Gastroesophageal sphincter (tissue), 4 donors: ENCODE data around the gene ZNF408. TPM values are rescaled to one million over a fixed set of nuclear protein-coding genes. Genes with fewer than 3 reads are reported as not detected.

Experiments
- ATAC-seq: fragments of 150-250 bp; one replicate; pipeline ENCODE4 v1.9.1; 2016; ENCODE audit warnings: mild to moderate bottlenecking, moderate library complexity
- H3K27ac ChIP-seq, 4 donors: fragments of 200-600 bp; sonication (generic) in 3 of 4; 1 replicate in 3 of 4; 2 replicates in 1 of 4; pipeline ENCODE4 v1.5.1; 2016 to 2019
- H3K27me3 ChIP-seq: fragments of 200-600 bp; sonication (generic); one replicate; pipeline ENCODE4 v1.5.1; 2019
- H3K36me3 ChIP-seq, 2 donors: fragments of 200-600 bp; sonication (generic); one replicate each; pipeline ENCODE4 v1.5.1; 2019; ENCODE audit warnings: control low read depth in 1 of 2
- H3K4me1 ChIP-seq, 3 donors: fragments of 200-600 bp; sonication (generic); 1 replicate in 2 of 3; 2 replicates in 1 of 3; pipeline ENCODE4 v1.5.1; 2016 to 2019; ENCODE audit warnings: control low read depth in 2 of 3
- H3K4me3 ChIP-seq, 2 donors: fragments of 200-600 bp; sonication (generic); one replicate each; pipeline ENCODE4 v1.5.1; 2019; ENCODE audit warnings: mild to moderate bottlenecking in 1 of 2, moderate library complexity in 1 of 2
- H3K9me3 ChIP-seq, 3 donors: fragments of 200-600 bp; sonication (generic); one replicate each; pipeline ENCODE4 v1.5.1; 2017 to 2019; ENCODE audit warnings: control low read depth in 2 of 3
- EP300 ChIP-seq: sonication (generic); formaldehyde crosslinking; IDR thresholded peaks from one replicate; pipeline ENCODE4 v1.6.1; 2017; ENCODE audit warnings: antibody characterized with exemption, mild to moderate bottlenecking
- POLR2A ChIP-seq, 2 donors: fragments of 450-650 bp; IDR thresholded peaks; one replicate each; pipeline ENCODE4 v1.6.1; 2017; ENCODE audit warnings: antibody characterized with exemption in 2 of 2, mild to moderate bottlenecking in 2 of 2, moderate library complexity in 1 of 2
- POLR2AphosphoS5 ChIP-seq: sonication (generic); formaldehyde crosslinking; IDR thresholded peaks from one replicate; pipeline ENCODE4 v1.6.1; 2017; ENCODE audit warnings: antibody characterized with exemption
- WGBS, 2 donors: methylation state at CpG; one replicate each; pipeline ENCODE4 v1.1.5; 2018; ENCODE audit warnings: low coverage in 1 of 2; 5-methylcytosine and 5-hydroxymethylcytosine counted together
- total RNA-seq, 4 donors: library from RNA; depleted of rRNA; stranded (reverse); fragments of >200 nt; gene quantifications; one replicate each; pipeline ENCODE4 v1.1.0, GENCODE V29; 2016
- TF ChIP-seq, protein P1 (sequence below), 4 experiments: fragments of 200-600 bp in 2 of 4; fragments of 450-650 bp in 2 of 4; sonication (generic) in 1 of 4; IDR thresholded peaks; one replicate each; pipeline ENCODE4 v1.5.1; 2017 to 2019; ENCODE audit warnings: antibody characterized with exemption in 4 of 4, mild to moderate bottlenecking in 2 of 4, moderate library complexity in 2 of 4

Gene ZNF408
- total RNA-seq, 4 donors from 2014 or later = 4.7 to 14.2 (median 10.4) TPM

GRCh38 chr11:46671958-46672315, 28.9 kb upstream of the ZNF408 start:
- peak overlapping the region in 1 of 4 donors; percentile 24 for H3K27ac ChIP-seq
- no peak for ATAC-seq
- no peak for TF ChIP-seq POLR2A (IDR thresholded peaks at IDR 0.05)
- TF ChIP-seq POLR2AphosphoS5 = no peak
- TF ChIP-seq, protein P1, sequence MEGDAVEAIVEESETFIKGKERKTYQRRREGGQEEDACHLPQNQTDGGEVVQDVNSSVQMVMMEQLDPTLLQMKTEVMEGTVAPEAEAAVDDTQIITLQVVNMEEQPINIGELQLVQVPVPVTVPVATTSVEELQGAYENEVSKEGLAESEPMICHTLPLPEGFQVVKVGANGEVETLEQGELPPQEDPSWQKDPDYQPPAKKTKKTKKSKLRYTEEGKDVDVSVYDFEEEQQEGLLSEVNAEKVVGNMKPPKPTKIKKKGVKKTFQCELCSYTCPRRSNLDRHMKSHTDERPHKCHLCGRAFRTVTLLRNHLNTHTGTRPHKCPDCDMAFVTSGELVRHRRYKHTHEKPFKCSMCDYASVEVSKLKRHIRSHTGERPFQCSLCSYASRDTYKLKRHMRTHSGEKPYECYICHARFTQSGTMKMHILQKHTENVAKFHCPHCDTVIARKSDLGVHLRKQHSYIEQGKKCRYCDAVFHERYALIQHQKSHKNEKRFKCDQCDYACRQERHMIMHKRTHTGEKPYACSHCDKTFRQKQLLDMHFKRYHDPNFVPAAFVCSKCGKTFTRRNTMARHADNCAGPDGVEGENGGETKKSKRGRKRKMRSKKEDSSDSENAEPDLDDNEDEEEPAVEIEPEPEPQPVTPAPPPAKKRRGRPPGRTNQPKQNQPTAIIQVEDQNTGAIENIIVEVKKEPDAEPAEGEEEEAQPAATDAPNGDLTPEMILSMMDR (IDR thresholded peaks at IDR 0.05) = no peak
- TF ChIP-seq EP300 = no peak
- no peak overlapping the region for H3K4me3 ChIP-seq
- no peaks in the 10 kb centered on the region for H3K27me3 ChIP-seq
- H3K9me3 ChIP-seq = no peaks in the 10 kb centered on the region
- 87 to 100% methylated on average over 2 to 9 of the region's 10 CpGs for WGBS, 2 donors
- peaks cover 0 to 86% of the 10 kb centered on the region in 2 donors for H3K36me3 ChIP-seq
- peaks cover 4 to 58% (median 26%) of the 10 kb centered on the region in 3 donors for H3K4me1 ChIP-seq

GRCh38 chr11:46672381-46672839, 28.4 kb upstream of the ZNF408 start:
- no peaks in the 10 kb centered on the region for H3K9me3 ChIP-seq
- peak overlapping the region in 2 of 4 donors; percentile 18 to 24 for H3K27ac ChIP-seq
- no peaks in the 10 kb centered on the region for H3K27me3 ChIP-seq
- TF ChIP-seq EP300 (no peak), POLR2A (IDR thresholded peaks at IDR 0.05) (no peak), POLR2AphosphoS5 (no peak)
- TF ChIP-seq, protein P1 (IDR thresholded peaks at IDR 0.05) = no peak
- H3K36me3 ChIP-seq = peaks cover 0 to 86% of the 10 kb centered on the region in 2 donors
- WGBS, 2 donors = no CpG with 5 or more reads among the region's 7 CpGs
- H3K4me3 ChIP-seq = no peak overlapping the region
- no peak for ATAC-seq
- H3K4me1 ChIP-seq = peaks cover 4 to 58% (median 28%) of the 10 kb centered on the region in 3 donors

- Histone ChIP-seq H3K4me3 (no peak overlapping the region), H3K9me3 (no peaks in the 10 kb centered on the region), H3K27me3 (no peaks in the 10 kb centered on the region), H3K36me3 (peaks cover 0 to 86% of the 10 kb centered on the region in 2 donors), H3K27ac (peak overlapping the region in 3 of 4 donors; percentile 77 to 86 (median 81)), H3K4me1 (peaks cover 4 to 45% (median 29%) of the 10 kb centered on the region in 3 donors)
- no peak for ATAC-seq
- no peak for TF ChIP-seq POLR2A (IDR thresholded peaks at IDR 0.05)
- TF ChIP-seq, protein P1 (IDR thresholded peaks at IDR 0.05) = no peak
- TF ChIP-seq POLR2AphosphoS5 = no peak
- TF ChIP-seq EP300 = no peak
- WGBS, 2 donors = 41% methylated on average over 2 of the region's 6 CpGs; no CpG with 5 or more reads in 1 of the 2 donors
These were observed 26.9 kb upstream of the ZNF408 start for GRCh38 chr11:46673713-46674462.

DNA sequence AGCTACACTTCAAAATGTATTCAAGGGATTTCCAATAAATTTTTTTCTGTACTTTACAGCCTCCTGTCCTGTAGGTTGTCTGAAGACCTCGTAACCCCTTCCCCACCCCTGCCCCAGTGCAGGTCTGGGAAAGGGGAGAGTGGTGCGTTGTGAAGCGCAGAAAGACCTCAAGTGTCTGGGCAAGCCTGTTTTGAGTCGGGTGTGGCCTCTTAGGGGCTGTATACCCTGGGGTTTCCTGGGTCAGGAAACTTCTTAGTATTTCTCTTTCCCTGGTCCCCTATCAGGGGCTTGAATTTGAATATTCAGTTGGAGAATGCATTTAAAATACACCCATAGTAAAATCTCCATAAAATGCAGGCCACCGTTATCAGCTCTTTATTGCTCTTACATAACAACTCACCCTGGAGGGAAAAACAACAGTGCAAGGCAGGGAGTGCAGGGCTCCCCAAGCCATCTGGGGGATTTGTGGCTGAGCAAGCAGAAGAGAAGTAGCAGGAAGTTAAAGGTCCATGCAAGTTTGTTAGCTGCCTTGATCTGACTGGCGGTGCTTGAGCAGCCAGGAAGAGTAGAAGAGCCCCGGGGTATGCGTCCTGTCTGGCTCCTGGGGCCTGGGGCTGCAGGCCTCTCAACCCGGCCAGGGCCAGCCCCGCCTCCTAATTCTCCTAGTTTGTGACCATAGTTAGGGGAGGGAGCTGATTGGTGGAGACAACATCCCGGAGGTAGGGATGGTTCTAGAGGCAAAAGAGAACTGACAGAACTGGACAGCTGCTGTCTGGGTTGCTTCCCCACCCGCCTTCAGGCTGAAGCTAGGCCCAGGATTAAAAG, 26.2 kb upstream of the ZNF408 start:
- 53 to 58% methylated on average over 6 to 8 of the region's 12 CpGs for WGBS, 2 donors
- no peak for ATAC-seq
- H3K4me1 ChIP-seq = peaks cover 4 to 43% (median 29%) of the 10 kb centered on the region in 3 donors

More for the DNA sequence above, 26.2 kb upstream of the ZNF408 start:
- no peak for TF ChIP-seq POLR2AphosphoS5
- no peak for TF ChIP-seq EP300
- TF ChIP-seq, protein P1 (IDR thresholded peaks at IDR 0.05) = no peak
- TF ChIP-seq POLR2A (IDR thresholded peaks at IDR 0.05) = no peak
- peak overlapping the region; percentile 35 to 86 (median 79) for H3K27ac ChIP-seq
- H3K9me3 ChIP-seq = no peaks in the 10 kb centered on the region
- H3K4me3 ChIP-seq = no peak overlapping the region
- peaks cover 0 to 86% of the 10 kb centered on the region in 2 donors for H3K36me3 ChIP-seq
- H3K27me3 ChIP-seq = no peaks in the 10 kb centered on the region
